HG02943 (cell line): ENCODE results near the gene PXDN.

ENCODE experiments used
- ATAC-seq: cut with Tn5 transposase; IDR thresholded peaks from one replicate; pipeline ENCODE4 v1.9.1; 2021; ENCODE audit warnings: mild to moderate bottlenecking, low read depth, moderate library complexity; ENCODE audit not compliant: unreplicated experiment

Gene PXDN

GRCh38 chr2:1655461-1655860, 88.9 kb downstream of the PXDN start:
- no peak for ATAC-seq

- no peak for ATAC-seq
Measured at GRCh38 chr2:1654696-1655374, 89.5 kb downstream of the PXDN start.

- no peak for ATAC-seq
Measured at GRCh38 chr2:1653956-1654695, 90.2 kb downstream of the PXDN start.

GRCh38 chr2:1652034-1652790, 92.1 kb downstream of the PXDN start:
- no peak for ATAC-seq

- no peak for ATAC-seq
Measured at GRCh38 chr2:1651121-1652033, 92.9 kb downstream of the PXDN start.

- ATAC-seq, result no peak
Measured at GRCh38 chr2:1650085-1650872, 94.0 kb downstream of the PXDN start.

- ATAC-seq, result no peak
Measured at GRCh38 chr2:1649103-1650084, 94.9 kb downstream of the PXDN start.

- no peak for ATAC-seq
Measured at GRCh38 chr2:1648241-1649102, 95.8 kb downstream of the PXDN start.

GRCh38 chr2:1647417-1648240, 96.7 kb downstream of the PXDN start:
- ATAC-seq, result no peak

GRCh38 chr2:1645761-1646476, 98.4 kb downstream of the PXDN start:
- no peak for ATAC-seq

- ATAC-seq, result no peak
Measured at GRCh38 chr2:1644427-1644826, 99.9 kb downstream of the PXDN start.

- ATAC-seq, result no peak
Measured at GRCh38 chr2:1642993-1643619, 101.2 kb downstream of the PXDN start.

GRCh38 chr2:1642066-1642861, 102.1 kb downstream of the PXDN start:
- no peak for ATAC-seq

GRCh38 chr2:1641523-1641922, 102.8 kb downstream of the PXDN start:
- no peak for ATAC-seq
